C4-2B (cell line): ENCODE data around the gene IGDCC3.

Experiments
- CTCF ChIP-seq: fragments of 450-650 bp; conservative IDR thresholded peaks from 2 replicates; pipeline ENCODE4 v1.5.1; 2017; ENCODE audit warnings: mild to moderate bottlenecking
- ZFX ChIP-seq: fragments of 450-650 bp; IDR thresholded peaks from 2 replicates; pipeline ENCODE4 v1.6.1; 2017

- TF ChIP-seq CTCF (no peak), ZFX (no peak)
Measured at GRCh38 chr15:65344214-65344913, 33.4 kb downstream of the IGDCC3 start.
